ENCODE results near the gene TMEM178B.

DNA sequence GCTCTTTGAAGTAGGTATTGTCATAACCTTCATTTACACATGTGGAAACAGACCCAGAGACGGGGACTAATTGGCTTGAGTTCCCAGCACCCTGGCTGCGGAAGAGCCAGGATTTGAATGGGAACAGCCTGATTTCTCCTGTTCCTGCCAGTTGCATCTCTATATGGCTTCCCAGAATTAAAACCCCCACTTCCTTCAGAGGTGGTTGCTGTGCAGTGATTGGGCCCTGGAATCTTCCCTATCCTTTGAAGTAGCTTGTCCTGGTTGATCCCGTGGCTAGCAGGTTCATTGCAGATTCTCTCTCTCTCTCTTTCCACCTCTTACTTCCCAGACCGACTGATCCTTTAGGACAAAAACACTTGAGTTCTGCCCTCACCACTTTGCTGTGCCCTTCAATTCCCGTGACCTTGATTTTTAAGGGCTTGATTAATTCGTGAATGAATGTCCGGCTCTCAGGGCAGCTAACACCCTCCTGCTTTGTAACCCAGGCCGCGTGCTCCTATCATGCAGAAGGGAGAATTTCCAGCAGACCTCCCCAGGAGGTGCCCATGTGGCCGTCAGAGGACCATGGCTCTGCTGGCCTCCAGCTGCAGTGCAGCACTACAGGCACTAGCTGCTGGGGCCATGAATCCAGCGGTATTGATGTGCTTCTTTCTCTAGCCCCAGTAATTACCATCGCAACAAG, 356.7 kb downstream of the TMEM178B start:
- no peak for TF ChIP-seq YY1 (IDR thresholded peaks at IDR 0.05; ENCODE audit: insufficient read depth, insufficient read length)
- TF ChIP-seq ZNF274 (IDR thresholded peaks at IDR 0.05; ENCODE audit: low read depth, low read length), result no peak
- no peak for TF ChIP-seq SUZ12 (IDR thresholded peaks at IDR 0.05; ENCODE audit: extremely low read depth, insufficient read depth, insufficient read length)

Data from NT2/D1 (cell line).